Adrenal gland (tissue), 5 donors: ENCODE measurements around the gene BMPR2.

ENCODE experiments used
- CTCF ChIP-seq, 6 experiments: fragments of 450-650 bp in 4 of 6; fragments of 200-600 bp in 2 of 6; sonication (generic) in 1 of 6; IDR thresholded peaks; 1 replicate in 5 of 6; 2 replicates in 1 of 6; pipeline versions ENCODE4 v1.5.1 to v1.8.0; 2016 to 2021; ENCODE audit warnings: antibody characterized with exemption in 6 of 6, mild to moderate bottlenecking in 2 of 6, moderate library complexity in 1 of 6
- POLR2A ChIP-seq, 2 donors: fragments of 450-650 bp; IDR thresholded peaks; one replicate each; pipeline ENCODE4 v1.6.1; 2017; ENCODE audit warnings: antibody characterized with exemption in 2 of 2, mild to moderate bottlenecking in 2 of 2, moderate library complexity in 1 of 2
- donor health status: DM: no; HTN: no; CAD: no.

GRCh38 chr2:202541137-202541536, 165.0 kb downstream of the BMPR2 start:
- TF ChIP-seq POLR2A (IDR thresholded peaks at IDR 0.05) (no peak), CTCF (IDR thresholded peaks at IDR 0.05) (no peak)
